Kidney (tissue), 14 donors: Measurements from ENCODE around the gene TEKT2. TPM values are rescaled to one million over a fixed set of nuclear protein-coding genes. Genes with fewer than 3 reads are reported as not detected.

Experiments
- DNase-seq, 5 donors: peaks; one replicate each; pipeline ENCODE4 v3.0.0-alpha.2; 2013 to 2020
- FAIRE-seq: peaks from 2 replicates; lab custom pipeline; 2012; peaks lifted over from hg19 to GRCh38; lab: Jason Lieb, UNC
- H3K27ac ChIP-seq, 2 donors: one replicate each; pipeline ENCODE4 v1.7.0; 2013; ENCODE audit warnings: low read depth in 2 of 2, low read length in 2 of 2, inconsistent platforms in 1 of 2
- H3K27me3 ChIP-seq: one replicate; pipeline ENCODE4 v1.7.1; 2013; ENCODE audit warnings: low read length, inconsistent platforms; ENCODE audit not compliant: control insufficient read depth, insufficient read depth
- H3K36me3 ChIP-seq, 3 donors: one replicate each; pipeline versions ENCODE4 v1.7.0 to v1.7.1; 2013; ENCODE audit warnings: low read length in 3 of 3, control low read depth in 1 of 3, inconsistent platforms in 1 of 3; ENCODE audit not compliant: insufficient read depth in 3 of 3, control insufficient read depth in 2 of 3
- H3K4me1 ChIP-seq, 3 donors: one replicate each; pipeline versions ENCODE4 v1.7.0 to v1.7.1; 2013; ENCODE audit warnings: low read length in 3 of 3, inconsistent platforms in 1 of 3, low read depth in 1 of 3; ENCODE audit not compliant: control insufficient read depth in 2 of 3, insufficient read depth in 2 of 3
- H3K4me3 ChIP-seq, 3 donors: one replicate each; pipeline versions ENCODE4 v1.7.0 to v1.8.1; 2013; ENCODE audit warnings: low read length in 3 of 3, control low read depth in 1 of 3, inconsistent platforms in 1 of 3
- H3K9ac ChIP-seq, 3 donors: one replicate each; pipeline versions ENCODE4 v1.7.0 to v1.7.1; 2013; ENCODE audit warnings: low read length in 3 of 3, control low read depth in 1 of 3, inconsistent platforms in 1 of 3
- H3K9me3 ChIP-seq, 3 donors: one replicate each; pipeline versions ENCODE4 v1.7.0 to v1.7.1; 2013; ENCODE audit warnings: low read length in 3 of 3, control low read depth in 1 of 3, inconsistent platforms in 1 of 3; ENCODE audit not compliant: control insufficient read depth in 2 of 3, insufficient read depth in 1 of 3
- CTCF ChIP-seq: IDR thresholded peaks from 3 replicates; pipeline ENCODE4 v1.5.1; 2012; ENCODE audit warnings: mild to moderate bottlenecking, moderate library complexity, borderline replicate concordance; ENCODE audit not compliant: insufficient read depth; ENCODE audit errors: extremely low read depth
- intact Hi-C: fragments of 100-400 bp; cut with DNase I; formaldehyde crosslinking; loops from one replicate; pipeline ENCODE4 v1.11.1; 2022
- polyA plus RNA-seq: library from polyadenylated mRNA; stranded (reverse); fragments of 350-450 nt; fragmentation: Illumina TruSeq; extraction: RNeasy Lipid Tissue Mini Kit (QIAGEN cat#74804); gene quantifications from one replicate; pipeline ENCODE4 v1.2.3, GENCODE V29; 2014; ENCODE audit warnings: low read depth, low replicate concordance; ENCODE audit not compliant: insufficient read depth
- total RNA-seq: library from RNA; stranded (reverse); fragmentation: NEBNext Ultra II Directional; extraction: Animal tissue kit (Norgen Biotek cat#: 25700); gene quantifications from one replicate; pipeline ENCODE4 v1.2.1, GENCODE V29; 2021
- donor health status: control.
- donor health status: control.
- donor health status: control.
- donor health status: control.
- donor health status: control.
- donor health status: DM: yes; HTN: yes; CAD: no.
- donor health status: Normal renal cell carcinoma (clear cell type).

The TEKT2 gene
- total and polyA plus RNA-seq, 2 donors from 2014 or later, result 2.4 to 5.7 TPM

- FAIRE-seq (no peak), DNase-seq (no peak)
- no peaks in the 10 kb centered on the region for H3K9me3 ChIP-seq
- no peak for TF ChIP-seq CTCF
- H3K4me1 ChIP-seq, result peaks cover 0 to 4% (median 0%) of the 10 kb centered on the region in 3 donors
- H3K36me3 ChIP-seq, result no peaks in the 10 kb centered on the region
- H3K9ac ChIP-seq, result no peak overlapping the region
- intact Hi-C loops, result no loop called here
- H3K4me3 ChIP-seq, result no peak overlapping the region
- peaks cover 3% of the 10 kb centered on the region for H3K27me3 ChIP-seq
- H3K27ac ChIP-seq, result no peak overlapping the region
These were observed 43.1 kb downstream of the TEKT2 start for GRCh38 chr1:36126797-36127500.

GRCh38 chr1:36128126-36128904, 44.4 kb downstream of the TEKT2 start:
- H3K9ac ChIP-seq, result no peak overlapping the region
- intact Hi-C loops, result no loop called here

GRCh38 chr1:36128905-36129206, 45.0 kb downstream of the TEKT2 start:
- peaks cover 0 to 6% (median 0%) of the 10 kb centered on the region in 3 donors for H3K4me1 ChIP-seq
- no peaks in the 10 kb centered on the region for H3K36me3 ChIP-seq
- no peak for TF ChIP-seq CTCF
- H3K9ac ChIP-seq, result no peak overlapping the region
- no peak overlapping the region for H3K4me3 ChIP-seq
- FAIRE-seq, result no peak
- H3K27me3 ChIP-seq, result peaks cover 3% of the 10 kb centered on the region
- H3K9me3 ChIP-seq, result no peaks in the 10 kb centered on the region
- no peak for DNase-seq
- no peak overlapping the region for H3K27ac ChIP-seq
- intact Hi-C loops, result no loop called here

More at GRCh38 chr1:36128126-36128904, 44.4 kb downstream of the TEKT2 start:
- Histone ChIP-seq H3K36me3 (no peaks in the 10 kb centered on the region), H3K27me3 (peaks cover 3% of the 10 kb centered on the region), H3K4me1 (peaks cover 0 to 4% (median 0%) of the 10 kb centered on the region in 3 donors), H3K4me3 (no peak overlapping the region), H3K9me3 (no peaks in the 10 kb centered on the region), H3K27ac (no peak overlapping the region)
- TF ChIP-seq CTCF, result no peak
- DNase-seq, result no peak
- no peak for FAIRE-seq
